Forelimb muscle (tissue), 1 donor: ENCODE measurements around the gene VPS51. TPM values are rescaled to one million over a fixed set of nuclear protein-coding genes. Genes with fewer than 3 reads are reported as not detected.

Experiments used
- DNase-seq: peaks from one replicate; pipeline ENCODE4 v3.0.0-alpha.2; 2013; ENCODE audit warnings: low read depth
- polyA plus RNA-seq: library from polyadenylated mRNA; unstranded; fragments of 120-200 nt; gene quantifications from one replicate; pipeline ENCODE4 v1.2.1, GENCODE V29; 2013; ENCODE audit not compliant: insufficient read length

VPS51 gene
- polyA plus RNA-seq, 1 donor: 123 TPM

GRCh38 chr11:65107078-65107477, 11.1 kb downstream of the VPS51 start:
- DNase-seq: no peak

GRCh38 chr11:65107751-65108468, 11.9 kb downstream of the VPS51 start:
- no peak for DNase-seq

- DNase-seq: no peak
Observed at GRCh38 chr11:65108469-65109123, 12.6 kb downstream of the VPS51 start.

GRCh38 chr11:65109231-65110198, 13.5 kb downstream of the VPS51 start:
- no peak for DNase-seq

- peak; percentile 59 for DNase-seq
Observed at GRCh38 chr11:65110354-65110861, 14.4 kb downstream of the VPS51 start.

- DNase-seq: no peak
Observed at GRCh38 chr11:65111159-65111743, 15.2 kb downstream of the VPS51 start.

- peak; percentile 41 for DNase-seq
Observed at GRCh38 chr11:65111744-65112545, 15.9 kb downstream of the VPS51 start, which contains the start of gene TM7SF2. TM7SF2 (plus strand) TSS chr11:65111872; CDS start chr11:65112016, 144 bp downstream.

- no peak for DNase-seq
Observed at GRCh38 chr11:65112546-65113360, 16.7 kb downstream of the VPS51 start.

GRCh38 chr11:65113361-65113756, 17.3 kb downstream of the VPS51 start:
- DNase-seq: no peak

- no peak for DNase-seq
Observed at GRCh38 chr11:65113839-65114238, 17.8 kb downstream of the VPS51 start.

- DNase-seq: no peak
Observed at GRCh38 chr11:65114538-65115171, 18.6 kb downstream of the VPS51 start.

- DNase-seq: no peak
Observed at GRCh38 chr11:65115361-65116082, 19.5 kb downstream of the VPS51 start.

- no peak for DNase-seq
Observed at GRCh38 chr11:65116370-65117205, 20.6 kb downstream of the VPS51 start.

- DNase-seq: peak; percentile 98
Observed at GRCh38 chr11:65117206-65118096, 21.4 kb downstream of the VPS51 start, which contains the start of gene ZNHIT2. ZNHIT2 (minus strand) TSS chr11:65117701; CDS start chr11:65117653, 48 bp downstream.

- no peak for DNase-seq
Observed at GRCh38 chr11:65118097-65118837, 22.3 kb downstream of the VPS51 start.
